Suprapubic skin (tissue), 4 donors: ENCODE results near the gene OAF. TPM values are rescaled to one million over a fixed set of nuclear protein-coding genes. Genes with fewer than 3 reads are reported as not detected.
"Not testable (repeated sequence)": the region's sequence is repeated elsewhere in the genome, so short reads cannot be mapped to it uniquely, and the experiment has no call there.

ENCODE experiments used
- DNase-seq, 2 donors: peaks; one replicate each; pipeline ENCODE4 v3.0.0-alpha.2; 2019; ENCODE audit warnings: low spot score in 2 of 2
- H3K27ac ChIP-seq: fragments of 200-600 bp; sonication (generic); one replicate; pipeline ENCODE4 v1.5.1; 2019
- H3K27me3 ChIP-seq: fragments of 200-600 bp; sonication (generic); one replicate; pipeline ENCODE4 v1.5.1; 2019
- H3K36me3 ChIP-seq: fragments of 200-600 bp; sonication (generic); one replicate; pipeline ENCODE4 v1.5.1; 2019
- H3K4me1 ChIP-seq: fragments of 200-600 bp; sonication (generic); one replicate; pipeline ENCODE4 v1.5.1; 2019
- H3K4me3 ChIP-seq: fragments of 200-600 bp; sonication (generic); one replicate; pipeline ENCODE4 v1.5.1; 2019; ENCODE audit warnings: mild to moderate bottlenecking
- H3K9me3 ChIP-seq: fragments of 200-600 bp; sonication (generic); one replicate; pipeline ENCODE4 v1.5.1; 2019
- EP300 ChIP-seq: sonication (generic); formaldehyde crosslinking; IDR thresholded peaks from one replicate; pipeline ENCODE4 v1.6.1; 2017; ENCODE audit warnings: antibody characterized with exemption
- POLR2A ChIP-seq, 2 donors: fragments of 450-650 bp; IDR thresholded peaks; one replicate each; pipeline ENCODE4 v1.6.1; 2017; ENCODE audit warnings: antibody characterized with exemption in 2 of 2, mild to moderate bottlenecking in 2 of 2, moderate library complexity in 2 of 2
- POLR2AphosphoS5 ChIP-seq, 3 donors: sonication (generic); formaldehyde crosslinking; IDR thresholded peaks; one replicate each; pipeline ENCODE4 v1.6.1; 2017; ENCODE audit warnings: antibody characterized with exemption in 3 of 3
- WGBS: methylation state at CpG from one replicate; pipeline ENCODE4 v1.1.5; 2018; 5-methylcytosine and 5-hydroxymethylcytosine counted together
- total RNA-seq, 4 donors: library from RNA; depleted of rRNA; stranded (reverse); fragments of >200 nt; gene quantifications; one replicate each; pipeline ENCODE4 v1.1.0, GENCODE V29; 2016
- TF ChIP-seq, protein P1 (sequence below), 2 donors: fragments of 200-600 bp in 1 of 2; fragments of 450-650 bp in 1 of 2; sonication (generic) in 1 of 2; IDR thresholded peaks; one replicate each; pipeline ENCODE4 v1.5.1; 2016 to 2019; ENCODE audit warnings: antibody characterized with exemption in 2 of 2, mild to moderate bottlenecking in 1 of 2, moderate library complexity in 1 of 2

The OAF gene
- total RNA-seq, 4 donors from 2014 or later, result 5.0 to 13.0 (median 10.8) TPM

GRCh38 chr11:120173807-120174206, 37.0 kb upstream of the OAF start:
- WGBS, result 81% methylated on average over 5 of the region's 5 CpGs
- Histone ChIP-seq H3K4me1 (peaks cover 18% of the 10 kb centered on the region), H3K9me3 (no peaks in the 10 kb centered on the region), H3K36me3 (no peaks in the 10 kb centered on the region), H3K27me3 (no peaks in the 10 kb centered on the region), H3K4me3 (no peak overlapping the region), H3K27ac (no peak overlapping the region)
- no peak for TF ChIP-seq EP300
- TF ChIP-seq POLR2A (IDR thresholded peaks at IDR 0.05), result no peak
- peak in 1 of 2 donors; percentile 31 for DNase-seq

GRCh38 chr11:120174866-120175265, 36.0 kb upstream of the OAF start:
- Histone ChIP-seq H3K4me3 (no peak overlapping the region), H3K4me1 (peaks cover 18% of the 10 kb centered on the region), H3K27me3 (no peaks in the 10 kb centered on the region), H3K27ac (no peak overlapping the region), H3K9me3 (no peaks in the 10 kb centered on the region), H3K36me3 (no peaks in the 10 kb centered on the region)
- WGBS, result 87% methylated on average over 4 of the region's 4 CpGs
- TF ChIP-seq POLR2AphosphoS5 (IDR thresholded peaks at IDR 0.05), result no peak
- TF ChIP-seq, protein P1, sequence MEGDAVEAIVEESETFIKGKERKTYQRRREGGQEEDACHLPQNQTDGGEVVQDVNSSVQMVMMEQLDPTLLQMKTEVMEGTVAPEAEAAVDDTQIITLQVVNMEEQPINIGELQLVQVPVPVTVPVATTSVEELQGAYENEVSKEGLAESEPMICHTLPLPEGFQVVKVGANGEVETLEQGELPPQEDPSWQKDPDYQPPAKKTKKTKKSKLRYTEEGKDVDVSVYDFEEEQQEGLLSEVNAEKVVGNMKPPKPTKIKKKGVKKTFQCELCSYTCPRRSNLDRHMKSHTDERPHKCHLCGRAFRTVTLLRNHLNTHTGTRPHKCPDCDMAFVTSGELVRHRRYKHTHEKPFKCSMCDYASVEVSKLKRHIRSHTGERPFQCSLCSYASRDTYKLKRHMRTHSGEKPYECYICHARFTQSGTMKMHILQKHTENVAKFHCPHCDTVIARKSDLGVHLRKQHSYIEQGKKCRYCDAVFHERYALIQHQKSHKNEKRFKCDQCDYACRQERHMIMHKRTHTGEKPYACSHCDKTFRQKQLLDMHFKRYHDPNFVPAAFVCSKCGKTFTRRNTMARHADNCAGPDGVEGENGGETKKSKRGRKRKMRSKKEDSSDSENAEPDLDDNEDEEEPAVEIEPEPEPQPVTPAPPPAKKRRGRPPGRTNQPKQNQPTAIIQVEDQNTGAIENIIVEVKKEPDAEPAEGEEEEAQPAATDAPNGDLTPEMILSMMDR (IDR thresholded peaks at IDR 0.05), result no peak
- no peak for TF ChIP-seq EP300
- no peak for TF ChIP-seq POLR2A (IDR thresholded peaks at IDR 0.05)
- no peak for DNase-seq

DNA sequence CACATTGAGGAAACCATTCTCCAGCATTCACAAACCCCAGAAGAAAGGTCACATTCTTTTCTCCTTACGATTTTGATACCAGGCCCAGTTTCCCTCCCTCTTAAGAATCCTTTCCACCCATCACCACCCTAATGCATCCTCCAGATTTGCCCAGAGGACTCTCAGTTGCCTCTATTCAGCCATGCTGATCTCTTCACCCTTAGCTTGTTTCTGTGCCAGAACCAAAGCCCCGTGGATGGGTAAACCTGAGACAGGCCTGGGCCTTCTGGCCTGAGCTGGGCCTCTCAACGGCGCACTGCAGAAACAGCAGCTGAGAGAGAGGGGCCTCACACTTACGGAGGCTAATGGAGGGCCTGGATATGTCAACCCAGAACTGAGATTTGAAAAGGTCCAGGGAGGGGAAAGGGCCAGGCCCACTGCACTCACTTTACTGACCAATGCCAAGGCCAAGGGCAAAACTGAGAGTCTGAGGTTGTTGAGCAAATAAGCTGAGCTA, 32.2 kb upstream of the OAF start:
- WGBS, result 77% methylated on average over 5 of the region's 5 CpGs
- TF ChIP-seq EP300 (no peak), POLR2AphosphoS5 (IDR thresholded peaks at IDR 0.05) (no peak), POLR2A (IDR thresholded peaks at IDR 0.05) (no peak)
- TF ChIP-seq, protein P1 (IDR thresholded peaks at IDR 0.05), result no peak
- Histone ChIP-seq H3K4me1 (peaks cover 37% of the 10 kb centered on the region), H3K9me3 (no peaks in the 10 kb centered on the region), H3K4me3 (no peak overlapping the region), H3K36me3 (no peaks in the 10 kb centered on the region), H3K27me3 (no peaks in the 10 kb centered on the region), H3K27ac (peak overlapping the region; percentile 39)
- DNase-seq, result no peak

DNA sequence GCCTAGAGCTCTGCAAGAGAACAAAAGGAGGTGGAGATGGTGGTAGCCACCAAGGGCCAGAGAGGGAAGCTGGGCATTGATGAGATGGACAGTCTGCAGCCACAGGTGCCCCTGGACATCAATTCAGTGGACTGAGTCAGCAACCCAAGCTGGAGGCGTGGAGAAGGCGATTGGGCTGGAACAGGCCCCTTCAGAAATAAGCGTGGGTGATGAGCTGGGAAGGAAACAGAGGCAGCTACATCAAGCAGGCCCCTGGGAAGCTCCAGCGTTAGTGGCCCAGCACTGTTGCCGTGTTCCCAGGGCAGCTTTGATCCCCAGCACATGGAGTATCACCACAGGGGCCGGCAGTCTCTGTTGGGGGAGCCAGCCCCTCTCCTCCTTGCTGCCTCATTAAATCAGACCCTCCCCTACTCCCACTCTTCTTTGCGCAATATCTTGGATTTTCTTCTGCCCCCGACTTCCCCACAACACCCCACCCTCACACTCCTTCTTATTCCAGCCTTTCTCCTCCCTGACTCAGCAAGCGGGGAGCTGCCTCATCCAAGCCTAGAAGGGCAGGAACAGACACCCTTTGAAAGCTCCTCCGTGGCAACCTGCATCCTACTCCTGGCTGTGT, 31.7 kb upstream of the OAF start:
- no peak overlapping the region for H3K4me3 ChIP-seq
- 71% methylated on average over 10 of the region's 10 CpGs for WGBS
- no peaks in the 10 kb centered on the region for H3K9me3 ChIP-seq
- no peaks in the 10 kb centered on the region for H3K27me3 ChIP-seq
- peak overlapping the region; percentile 39 for H3K27ac ChIP-seq
- TF ChIP-seq POLR2AphosphoS5 (IDR thresholded peaks at IDR 0.05) (no peak), POLR2A (IDR thresholded peaks at IDR 0.05) (no peak), EP300 (no peak)
- TF ChIP-seq, protein P1 (IDR thresholded peaks at IDR 0.05), result no peak
- H3K36me3 ChIP-seq, result no peaks in the 10 kb centered on the region
- peaks cover 42% of the 10 kb centered on the region for H3K4me1 ChIP-seq
- DNase-seq, result peak; percentile 49 to 67

- H3K4me3 ChIP-seq, H3K27me3 ChIP-seq, H3K9me3 ChIP-seq, H3K36me3 ChIP-seq: not testable (repeated sequence)
- 77% methylated on average over 6 of the region's 6 CpGs for WGBS
- DNase-seq, result peak in 1 of 2 donors; percentile 36
- Histone ChIP-seq H3K4me1 (peaks cover 51% of the 10 kb centered on the region), H3K27ac (peak overlapping the region; percentile 42)
Measured at GRCh38 chr11:120180063-120180462, 30.8 kb upstream of the OAF start.

DNA sequence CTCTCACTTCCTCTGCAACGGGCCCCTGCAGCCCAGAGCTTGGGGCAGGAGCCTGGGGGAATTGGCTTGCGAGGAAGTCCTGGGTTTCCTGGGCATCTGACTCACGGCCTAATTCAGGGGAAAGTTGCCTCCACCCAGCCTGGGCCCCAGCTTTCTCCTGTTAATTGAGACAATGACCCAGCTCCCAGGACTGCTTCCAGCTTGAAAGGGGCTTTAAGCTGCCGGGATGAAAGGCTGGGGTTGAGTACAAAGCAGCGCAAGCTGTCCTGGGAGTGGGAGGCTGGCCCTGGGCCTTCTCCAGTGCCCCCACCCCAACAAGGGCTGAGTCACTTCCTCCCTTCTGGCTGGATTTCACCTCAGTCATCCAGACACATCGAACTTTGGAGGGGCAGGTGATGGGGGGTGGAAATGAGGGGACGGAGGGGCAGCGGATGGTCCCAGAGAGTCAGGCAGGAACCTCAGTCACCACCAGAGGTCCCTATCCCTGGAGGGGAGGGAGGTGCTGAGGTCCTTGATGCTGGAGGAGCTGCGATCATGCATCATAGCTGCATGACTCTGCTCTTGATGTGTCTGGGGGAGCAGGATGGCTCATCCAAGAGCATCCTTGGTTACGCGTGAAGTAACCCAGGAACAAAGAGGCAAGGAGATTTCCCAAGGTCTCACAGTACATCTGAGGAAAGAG, 30.1 kb upstream of the OAF start:
- WGBS, result 52% methylated on average over 10 of the region's 11 CpGs
- H3K27ac ChIP-seq, result peak overlapping the region; percentile 42
- TF ChIP-seq POLR2AphosphoS5 (IDR thresholded peaks at IDR 0.05), result no peak

More for the DNA sequence above, 30.1 kb upstream of the OAF start:
- Histone ChIP-seq H3K9me3 (no peaks in the 10 kb centered on the region), H3K27me3 (no peaks in the 10 kb centered on the region), H3K36me3 (no peaks in the 10 kb centered on the region), H3K4me3 (no peak overlapping the region), H3K4me1 (peaks cover 56% of the 10 kb centered on the region)
- peak; percentile 66 to 75 for DNase-seq
